Measurements from ENCODE around the gene SRRM4. TPM values are rescaled to one million over a fixed set of nuclear protein-coding genes. Genes with fewer than 3 reads are reported as not detected.

Gene SRRM4
- total RNA-seq, 1 donor from 2014 or later = not detected

DNA sequence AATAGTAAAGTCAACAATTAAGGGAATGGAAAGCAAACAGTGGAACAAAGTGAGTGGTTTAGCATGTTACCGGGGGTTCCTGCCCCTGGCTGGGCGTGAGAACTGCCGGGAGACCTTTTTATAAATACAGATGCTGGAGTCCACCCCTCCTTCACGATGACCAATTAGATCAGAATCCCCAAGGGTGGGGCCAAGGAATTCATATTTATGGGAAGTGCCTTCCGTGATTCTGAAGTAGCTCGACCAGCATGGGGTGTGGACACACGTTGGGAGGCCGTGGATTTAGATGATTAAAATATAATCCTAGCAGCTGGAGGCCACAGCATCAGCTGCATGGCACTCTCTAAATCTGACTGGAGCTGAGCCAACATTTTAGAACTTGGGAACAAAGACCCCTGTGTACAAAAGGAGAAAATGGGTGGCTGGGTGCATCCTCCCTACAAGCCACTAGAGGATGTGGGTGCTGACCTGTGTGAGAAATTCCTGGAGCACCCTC is 87.9 kb downstream of the SRRM4 start:
- intact Hi-C loops (cut with micrococcal nuclease) = no loop called here
- H3K4me3 Mint-ChIP-seq = no peak overlapping the region
- no peaks in the 10 kb centered on the region for H3K36me3 Mint-ChIP-seq (ENCODE audit: low read depth)
- no peaks in the 10 kb centered on the region for H3K4me1 Mint-ChIP-seq
- H3K27ac Mint-ChIP-seq = no peak overlapping the region
- no peak for DNase-seq
- no peaks in the 10 kb centered on the region for H3K27me3 Mint-ChIP-seq
- no peaks in the 10 kb centered on the region for H3K9me3 Mint-ChIP-seq

DNA sequence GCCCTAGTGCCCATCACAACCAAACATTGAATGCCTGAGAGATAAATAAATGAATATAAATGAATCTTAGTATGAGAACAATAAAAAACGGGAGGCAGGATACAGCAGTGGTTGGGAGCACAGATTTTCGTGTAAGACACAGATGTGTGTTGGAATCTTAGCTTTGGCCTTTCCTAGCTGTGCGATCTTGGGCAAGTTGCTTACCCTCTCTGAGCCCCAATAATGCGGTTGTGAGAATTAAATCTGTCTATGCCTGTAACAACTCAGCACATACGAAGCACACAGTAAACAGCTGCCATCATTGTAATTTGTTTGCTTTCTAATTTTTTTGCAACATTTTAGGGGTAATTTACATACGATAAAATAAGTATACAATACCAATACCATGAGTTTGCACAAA is 89.8 kb downstream of the SRRM4 start:
- no peaks in the 10 kb centered on the region for H3K4me1 Mint-ChIP-seq
- no peak overlapping the region for H3K27ac Mint-ChIP-seq
- intact Hi-C loops (cut with micrococcal nuclease) = no loop called here
- H3K4me3 Mint-ChIP-seq = no peak overlapping the region
- H3K27me3 Mint-ChIP-seq = no peaks in the 10 kb centered on the region
- no peaks in the 10 kb centered on the region for H3K9me3 Mint-ChIP-seq
- no peaks in the 10 kb centered on the region for H3K36me3 Mint-ChIP-seq (ENCODE audit: low read depth)
- no peak for DNase-seq

DNA sequence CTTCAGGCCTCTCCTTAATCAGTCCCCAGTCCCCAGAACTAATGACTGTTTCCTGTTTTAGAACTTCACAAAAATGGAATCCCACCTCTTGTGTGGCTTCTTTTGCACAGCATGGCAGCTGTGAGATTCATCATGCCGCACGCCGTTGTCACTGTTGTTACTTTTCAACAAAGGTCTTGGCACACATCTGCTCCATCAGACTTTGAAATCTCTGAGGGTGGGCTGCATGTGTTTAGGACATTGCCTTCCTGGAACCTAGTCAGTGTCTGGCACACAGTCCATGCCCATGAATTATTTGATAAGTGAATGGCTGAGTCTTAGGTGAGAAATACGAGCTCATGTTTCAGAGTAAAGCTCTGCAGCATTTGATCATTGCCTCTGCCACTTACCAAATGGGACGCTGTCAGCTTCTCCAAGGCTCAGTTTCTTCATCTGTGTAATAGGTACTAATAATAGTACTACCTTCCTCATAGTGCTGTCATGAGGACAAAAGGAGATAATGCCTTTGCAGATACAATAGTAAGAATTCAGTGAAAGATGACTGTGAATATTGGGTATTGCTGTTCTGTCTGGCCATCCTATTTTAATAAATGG is 90.4 kb downstream of the SRRM4 start:
- no peaks in the 10 kb centered on the region for H3K36me3 Mint-ChIP-seq (ENCODE audit: low read depth)
- no peaks in the 10 kb centered on the region for H3K4me1 Mint-ChIP-seq
- H3K27ac Mint-ChIP-seq = no peak overlapping the region
- intact Hi-C loops (cut with micrococcal nuclease) = no loop called here
- no peaks in the 10 kb centered on the region for H3K9me3 Mint-ChIP-seq
- H3K27me3 Mint-ChIP-seq = no peaks in the 10 kb centered on the region
- no peak overlapping the region for H3K4me3 Mint-ChIP-seq
- no peak for DNase-seq

DNA sequence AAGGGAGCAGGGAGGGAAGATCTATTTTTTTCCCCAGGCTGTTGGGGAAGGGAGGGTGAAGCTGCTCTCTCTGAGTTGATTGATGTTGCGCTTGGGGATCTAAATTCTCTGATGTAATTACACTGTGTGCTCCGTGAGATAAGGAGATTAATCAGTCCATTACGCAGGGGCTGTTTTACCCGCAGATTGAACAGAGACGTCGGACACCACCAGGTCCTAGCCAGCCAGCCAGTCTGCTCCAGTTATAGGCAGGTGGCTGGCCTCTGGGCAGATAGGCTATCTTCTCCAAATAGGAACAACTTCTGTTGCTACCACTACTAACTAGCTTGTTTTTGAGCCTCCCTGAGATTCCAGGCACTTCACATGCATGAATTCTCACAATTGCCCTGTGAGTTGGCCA is 91.1 kb downstream of the SRRM4 start:
- intact Hi-C loops (cut with micrococcal nuclease) = no loop called here
- DNase-seq = no peak
- Mint-ChIP-seq H3K9me3 (no peaks in the 10 kb centered on the region), H3K4me1 (no peaks in the 10 kb centered on the region), H3K27ac (no peak overlapping the region), H3K27me3 (no peaks in the 10 kb centered on the region), H3K36me3 (ENCODE audit: low read depth) (no peaks in the 10 kb centered on the region), H3K4me3 (no peak overlapping the region)

DNA sequence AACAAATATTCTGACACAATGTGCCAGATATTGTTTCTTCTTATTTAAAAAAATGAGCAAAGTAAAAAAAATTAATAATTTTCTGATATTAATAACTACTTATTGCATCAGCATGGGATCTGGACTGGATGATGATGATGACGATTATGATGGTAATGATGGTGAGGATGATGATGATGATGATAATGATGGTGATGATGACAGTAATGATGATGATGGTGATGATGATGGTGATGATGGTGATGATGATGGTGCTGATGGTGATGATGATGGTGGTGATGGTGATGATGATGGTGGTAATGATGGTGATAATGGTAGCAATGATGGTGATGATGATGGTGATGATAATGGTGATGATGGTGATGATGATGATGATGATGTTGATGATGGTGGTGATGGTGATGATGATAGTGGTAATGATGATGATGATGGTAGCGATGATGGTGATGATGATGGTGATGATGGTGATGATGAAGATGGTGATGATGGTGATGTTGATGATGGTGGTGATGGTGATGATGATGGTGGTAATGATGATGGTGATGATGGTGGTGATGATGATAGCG is 94.0 kb downstream of the SRRM4 start:
- Mint-ChIP-seq H3K36me3 (ENCODE audit: low read depth) (no peaks in the 10 kb centered on the region), H3K4me3 (no peak overlapping the region), H3K4me1 (no peaks in the 10 kb centered on the region), H3K9me3 (no peaks in the 10 kb centered on the region), H3K27ac (no peak overlapping the region), H3K27me3 (no peaks in the 10 kb centered on the region)
- no peak for DNase-seq
- intact Hi-C loops (cut with micrococcal nuclease) = no loop called here

DNA sequence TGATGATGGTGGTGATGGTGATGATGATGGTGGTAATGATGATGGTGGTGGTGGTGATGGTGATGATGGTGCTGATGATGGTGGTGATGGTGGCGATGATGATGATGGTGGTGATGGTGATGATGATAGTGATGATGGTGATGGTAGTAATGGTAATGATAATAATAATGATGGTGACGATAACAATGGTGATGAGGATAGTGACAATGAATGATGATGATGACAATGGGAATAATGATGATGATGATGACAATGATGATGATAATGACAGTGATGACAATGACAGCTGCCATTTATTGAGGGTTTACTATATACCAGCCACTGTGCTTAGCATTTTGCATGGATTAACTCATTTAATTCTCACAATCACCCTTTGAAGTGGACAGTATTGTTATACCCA is 94.6 kb downstream of the SRRM4 start:
- Mint-ChIP-seq H3K27me3 (no peaks in the 10 kb centered on the region), H3K36me3 (ENCODE audit: low read depth) (no peaks in the 10 kb centered on the region), H3K4me1 (no peaks in the 10 kb centered on the region), H3K27ac (no peak overlapping the region), H3K9me3 (no peaks in the 10 kb centered on the region), H3K4me3 (no peak overlapping the region)
- intact Hi-C loops (cut with micrococcal nuclease) = no loop called here
- DNase-seq = no peak

DNA sequence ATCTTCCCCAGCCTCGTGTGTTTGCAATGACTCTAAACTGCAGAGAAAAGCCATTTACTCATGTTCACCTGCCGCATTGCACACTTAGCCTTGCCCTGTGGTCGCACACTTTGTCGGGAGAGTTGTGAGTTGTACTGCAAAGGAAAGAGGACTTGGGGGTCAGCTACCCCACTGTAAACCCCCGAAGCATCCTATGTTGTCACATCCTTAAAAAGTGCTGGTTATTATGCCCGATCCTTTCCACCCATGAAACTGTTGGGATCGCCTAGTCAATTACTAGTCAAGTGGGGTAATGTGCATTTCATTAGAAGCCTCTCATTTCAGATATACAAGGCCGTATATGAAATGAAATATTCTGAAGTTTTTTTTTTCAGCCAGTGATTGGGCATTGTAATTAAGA is 98.2 kb downstream of the SRRM4 start:
- Mint-ChIP-seq H3K9me3 (no peaks in the 10 kb centered on the region), H3K4me3 (no peak overlapping the region), H3K27me3 (no peaks in the 10 kb centered on the region), H3K27ac (no peak overlapping the region), H3K4me1 (no peaks in the 10 kb centered on the region), H3K36me3 (ENCODE audit: low read depth) (no peaks in the 10 kb centered on the region)
- intact Hi-C loops (cut with micrococcal nuclease) = no loop called here
- DNase-seq = no peak

DNA sequence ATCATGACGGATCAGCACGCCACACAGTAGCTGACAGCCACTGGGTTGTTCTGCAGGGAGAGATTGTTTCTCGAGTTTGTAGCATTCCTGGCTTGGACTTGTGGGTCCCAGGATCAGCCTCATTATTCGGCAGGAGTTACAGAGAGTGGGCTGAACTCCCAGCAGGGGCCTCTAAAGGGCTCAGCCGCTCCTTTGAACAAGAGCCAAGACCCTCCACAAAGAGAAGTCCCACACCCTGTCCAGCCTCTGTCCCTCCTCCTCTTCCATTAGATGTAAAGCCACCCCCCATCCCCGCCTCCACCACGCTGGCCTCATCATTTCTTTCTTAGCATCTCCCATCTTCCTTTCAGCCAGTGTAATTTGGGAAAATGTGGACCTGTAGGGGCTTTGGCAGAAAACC is 100.7 kb downstream of the SRRM4 start:
- intact Hi-C loops (cut with micrococcal nuclease) = no loop called here
- DNase-seq = no peak
- H3K27ac Mint-ChIP-seq = no peak overlapping the region
- H3K9me3 Mint-ChIP-seq = no peaks in the 10 kb centered on the region
- no peaks in the 10 kb centered on the region for H3K27me3 Mint-ChIP-seq
- no peak overlapping the region for H3K4me3 Mint-ChIP-seq
- no peaks in the 10 kb centered on the region for H3K4me1 Mint-ChIP-seq
- H3K36me3 Mint-ChIP-seq (ENCODE audit: low read depth) = no peaks in the 10 kb centered on the region

DNA sequence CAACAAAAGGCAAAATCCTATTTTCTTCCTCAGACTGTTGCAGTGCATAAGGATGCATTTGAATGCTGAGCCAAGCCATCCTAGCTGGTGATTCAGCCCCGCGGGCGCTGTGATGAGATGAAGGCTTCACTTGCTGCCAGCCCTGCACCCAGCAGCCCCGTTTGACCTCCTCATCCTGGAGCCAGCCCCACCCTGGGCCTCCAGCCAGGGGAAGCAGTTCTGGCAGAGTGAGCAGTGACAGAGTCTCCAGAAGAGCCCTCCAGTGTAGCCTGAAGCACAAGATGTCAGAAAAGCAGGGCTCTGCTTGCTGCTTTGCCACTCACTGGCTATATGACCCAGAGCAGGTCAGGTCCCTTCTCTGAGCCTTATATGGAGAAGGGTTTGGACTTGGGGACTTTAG is 101.2 kb downstream of the SRRM4 start:
- intact Hi-C loops (cut with micrococcal nuclease) = no loop called here

DNA sequence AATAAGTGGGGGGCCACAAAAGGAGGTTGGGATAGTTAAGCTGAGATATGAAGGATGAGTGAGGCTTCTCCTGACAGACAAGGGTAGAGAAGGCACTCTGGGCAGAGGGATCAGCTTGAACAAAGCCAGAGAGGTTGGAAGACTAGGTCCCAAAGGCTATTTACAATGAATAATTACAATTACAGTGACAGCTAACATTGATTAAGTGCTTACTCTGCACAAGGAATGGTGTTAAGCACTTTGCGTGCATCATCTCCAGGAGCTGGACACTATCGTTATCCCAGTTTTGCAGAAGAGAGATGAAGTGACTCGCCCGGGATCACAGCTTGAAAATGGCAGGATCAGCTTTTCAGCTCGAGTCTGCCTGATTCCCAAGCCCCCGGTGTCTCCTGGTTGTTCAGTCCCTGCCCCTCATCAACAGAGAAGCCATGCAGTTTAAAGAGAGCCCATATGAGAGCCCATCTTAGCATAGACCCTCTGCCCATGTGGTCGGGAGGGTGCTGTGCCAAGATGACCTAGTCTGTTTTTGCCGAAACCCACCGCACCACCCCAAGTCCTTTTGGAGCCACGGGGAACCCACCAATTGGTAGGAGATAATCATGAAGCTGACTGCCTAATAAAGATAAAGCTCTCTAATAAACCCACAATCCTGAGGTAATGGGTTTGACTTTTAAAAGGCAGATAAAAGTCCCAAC is 107.5 kb downstream of the SRRM4 start:
- intact Hi-C loops (cut with micrococcal nuclease) = no loop called here
- Mint-ChIP-seq H3K27me3 (no peaks in the 10 kb centered on the region), H3K36me3 (ENCODE audit: low read depth) (no peaks in the 10 kb centered on the region), H3K27ac (no peak overlapping the region), H3K4me1 (no peaks in the 10 kb centered on the region), H3K9me3 (no peaks in the 10 kb centered on the region), H3K4me3 (no peak overlapping the region)
- no peak for DNase-seq

More for the DNA sequence above, 101.2 kb downstream of the SRRM4 start:
- DNase-seq = no peak
- H3K36me3 Mint-ChIP-seq (ENCODE audit: low read depth) = no peaks in the 10 kb centered on the region
- H3K4me3 Mint-ChIP-seq = no peak overlapping the region
- no peak overlapping the region for H3K27ac Mint-ChIP-seq
- no peaks in the 10 kb centered on the region for H3K9me3 Mint-ChIP-seq
- H3K27me3 Mint-ChIP-seq = no peaks in the 10 kb centered on the region
- H3K4me1 Mint-ChIP-seq = no peaks in the 10 kb centered on the region

DNA sequence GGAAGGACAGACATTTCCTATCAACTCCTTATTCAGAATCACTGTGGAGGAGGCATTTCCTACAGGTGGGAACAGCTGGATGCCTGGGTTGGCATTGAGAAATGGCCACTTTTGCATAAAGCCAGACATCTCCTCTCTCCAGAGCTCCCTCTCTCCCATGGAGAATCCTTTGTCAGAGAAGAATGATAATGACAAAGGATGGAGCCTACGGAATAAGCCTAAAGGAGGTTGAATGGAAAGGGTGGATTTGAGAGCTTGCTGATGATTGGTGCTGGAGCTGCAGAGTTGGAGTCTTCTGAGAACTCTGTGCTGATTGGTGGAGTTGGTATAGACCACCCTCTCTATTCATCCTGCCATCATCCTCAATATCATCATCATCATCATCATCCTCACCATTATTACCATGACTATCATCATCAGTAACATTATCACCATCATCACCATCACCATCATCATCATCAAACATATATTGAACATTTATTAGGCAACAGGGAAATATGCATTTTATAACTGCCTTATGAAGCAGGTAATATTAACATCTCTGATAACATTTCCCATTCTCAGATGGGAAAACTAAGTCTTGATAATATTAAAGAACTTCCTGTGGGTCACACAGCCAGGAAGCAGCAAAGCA is 108.2 kb downstream of the SRRM4 start:
- Mint-ChIP-seq H3K36me3 (ENCODE audit: low read depth) (no peaks in the 10 kb centered on the region), H3K27ac (no peak overlapping the region), H3K4me3 (no peak overlapping the region), H3K9me3 (no peaks in the 10 kb centered on the region), H3K27me3 (no peaks in the 10 kb centered on the region), H3K4me1 (no peaks in the 10 kb centered on the region)
- intact Hi-C loops (cut with micrococcal nuclease) = no loop called here
- DNase-seq = no peak

DNA sequence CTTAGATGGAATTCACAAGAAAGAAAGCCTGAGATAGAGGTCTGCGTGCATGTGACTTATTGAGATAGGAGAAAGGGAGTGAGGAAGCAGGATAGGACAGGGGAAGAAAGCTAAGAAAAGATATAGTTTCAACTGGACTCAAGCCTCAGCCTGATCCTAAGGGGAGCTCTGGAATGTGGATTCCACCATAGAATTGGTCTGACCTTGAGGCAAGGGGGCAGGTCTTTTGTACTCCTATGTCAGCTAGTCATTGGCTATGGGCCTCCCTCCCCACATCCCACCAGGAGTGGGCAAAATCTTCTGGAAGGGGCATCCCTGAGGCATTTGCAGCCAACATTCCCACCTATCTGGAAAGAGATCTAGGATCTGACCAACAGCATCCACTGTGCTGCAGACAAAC is 108.9 kb downstream of the SRRM4 start:
- Mint-ChIP-seq H3K36me3 (ENCODE audit: low read depth) (no peaks in the 10 kb centered on the region), H3K4me1 (no peaks in the 10 kb centered on the region), H3K27ac (no peak overlapping the region), H3K27me3 (no peaks in the 10 kb centered on the region), H3K4me3 (no peak overlapping the region), H3K9me3 (no peaks in the 10 kb centered on the region)
- no peak for DNase-seq
- intact Hi-C loops (cut with micrococcal nuclease) = no loop called here

DNA sequence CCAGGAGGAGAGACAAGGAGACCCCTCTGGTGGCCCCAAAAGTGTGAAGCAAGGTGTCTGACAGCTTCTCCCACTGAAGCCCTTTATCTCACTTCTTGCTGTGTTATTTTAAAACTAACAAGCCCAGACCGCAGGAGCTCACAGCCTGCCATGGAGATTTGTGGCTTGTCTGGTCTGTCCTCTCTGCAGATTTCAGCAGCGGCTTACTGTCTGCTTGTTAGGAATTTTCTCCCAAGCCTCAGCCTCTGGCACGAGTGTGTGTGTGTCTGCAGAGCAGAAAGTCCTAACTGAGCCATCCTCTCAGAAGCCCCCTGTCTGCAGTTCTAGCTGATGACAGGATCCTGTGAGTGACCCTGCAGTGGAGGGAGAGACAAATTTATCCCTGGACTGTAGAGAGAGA is 109.5 kb downstream of the SRRM4 start:
- Mint-ChIP-seq H3K36me3 (ENCODE audit: low read depth) (no peaks in the 10 kb centered on the region), H3K4me3 (no peak overlapping the region), H3K27ac (no peak overlapping the region), H3K4me1 (no peaks in the 10 kb centered on the region), H3K9me3 (no peaks in the 10 kb centered on the region), H3K27me3 (no peaks in the 10 kb centered on the region)
- DNase-seq = no peak
- intact Hi-C loops (cut with micrococcal nuclease) = no loop called here

DNA sequence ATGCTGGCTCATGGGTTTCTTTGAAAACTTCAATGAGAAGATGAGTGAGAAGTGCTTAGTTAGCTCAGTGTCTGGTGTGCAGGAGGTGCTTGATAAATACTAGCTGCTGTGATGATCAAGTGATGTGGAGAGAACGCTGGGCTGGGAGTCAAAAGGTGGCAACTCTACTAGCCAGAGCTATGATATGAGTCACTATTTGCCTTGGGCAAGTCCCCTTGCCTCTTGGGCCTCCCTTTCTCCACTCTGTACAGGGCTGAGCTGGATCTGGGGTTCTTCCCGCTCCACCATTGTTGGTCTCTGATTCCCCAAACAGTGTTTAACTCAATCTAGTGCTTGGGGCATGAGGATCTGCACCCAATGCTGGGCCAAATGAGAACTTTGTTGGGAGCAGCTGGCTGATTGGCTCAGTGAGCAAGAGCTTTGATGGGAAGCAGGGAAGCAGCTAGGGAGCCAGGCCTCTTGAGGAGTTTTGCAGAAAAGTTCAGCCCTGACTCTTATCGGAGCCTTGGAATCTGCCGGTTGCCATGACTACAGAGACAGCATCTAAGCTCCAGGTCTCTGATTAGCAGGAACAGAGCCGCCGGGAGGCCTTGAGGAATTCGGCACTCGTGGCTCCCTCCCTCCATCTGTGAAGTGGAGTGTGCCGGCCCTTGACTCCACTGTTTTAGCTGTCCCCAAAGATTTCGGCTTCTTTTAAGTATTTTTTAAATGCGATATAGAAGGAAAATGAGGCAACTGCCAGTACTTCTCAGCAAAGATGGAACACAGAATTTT is 115.3 kb downstream of the SRRM4 start:
- H3K4me1 Mint-ChIP-seq = no peaks in the 10 kb centered on the region
- no peak overlapping the region for H3K4me3 Mint-ChIP-seq
- intact Hi-C loops (cut with micrococcal nuclease) = no loop called here
- no peak for DNase-seq
- H3K36me3 Mint-ChIP-seq (ENCODE audit: low read depth) = no peaks in the 10 kb centered on the region
- H3K9me3 Mint-ChIP-seq = peaks cover 5% of the 10 kb centered on the region
- H3K27me3 Mint-ChIP-seq = no peaks in the 10 kb centered on the region
- no peak overlapping the region for H3K27ac Mint-ChIP-seq

All from activated CD4-positive, alpha-beta T cell treated with anti-CD3 and anti-CD28 coated beads, Interleukin-2, amount 10 ng/mL, durations not matched to agents 24 days and 14 days (primary cell).